GM23248 (cell line): ENCODE measurements around the gene MGAT5.

Source experiments
- EZH2 ChIP-seq: fragments of 200-600 bp; sonication (generic); IDR thresholded peaks from 2 replicates; pipeline ENCODE4 v1.6.1; 2018; ENCODE audit warnings: antibody characterized with exemption, mild to moderate bottlenecking; ENCODE audit not compliant: insufficient read depth, poor library complexity, severe bottlenecking
- EZH2phosphoT487 ChIP-seq: fragments of 200-600 bp; sonication (generic); IDR thresholded peaks from 2 replicates; pipeline ENCODE4 v1.6.1; 2018; ENCODE audit warnings: antibody characterized with exemption, moderate library complexity, mild to moderate bottlenecking, low read depth; ENCODE audit not compliant: insufficient read depth

GRCh38 chr2:134379293-134379692, 125.4 kb downstream of the MGAT5 start:
- TF ChIP-seq EZH2 (no peak), EZH2phosphoT487 (no peak)
